GM23338 (cell line): ENCODE data around the gene LMF2. TPM values are rescaled to one million over a fixed set of nuclear protein-coding genes. Genes with fewer than 3 reads are reported as not detected.

Source experiments
- ATAC-seq: fragments of 200-7000 bp; cut with Tn5 transposase; 3 replicates; pipeline ENCODE4 v1.9.1; 2020
- DNase-seq: peaks from one replicate; pipeline ENCODE4 v3.0.0-alpha.2; 2015; ENCODE audit warnings: low spot score
- H2AFZ ChIP-seq: fragments of 200-600 bp; sonication (generic); 2 replicates; pipeline ENCODE4 v1.8.0; 2016; ENCODE audit warnings: antibody characterized with exemption, mild to moderate bottlenecking, moderate library complexity
- H3F3A ChIP-seq: fragments of 200-600 bp; sonication (generic); replicated peaks from 2 replicates; pipeline ENCODE4 v1.8.0; 2017; ENCODE audit warnings: antibody characterized with exemption, mixed run types, low read depth
- H3K27ac ChIP-seq: fragments of 200-600 bp; sonication (generic); 2 replicates; pipeline ENCODE4 v1.6.1; 2016; ENCODE audit warnings: low read depth
- H3K27me3 ChIP-seq: fragments of 200-600 bp; sonication (generic); 2 replicates; pipeline ENCODE4 v1.8.0; 2016; ENCODE audit warnings: mild to moderate bottlenecking, mixed run types, moderate library complexity; ENCODE audit not compliant: insufficient read depth
- H3K36me3 ChIP-seq: fragments of 200-600 bp; sonication (generic); 2 replicates; pipeline ENCODE4 v1.8.0; 2016; ENCODE audit warnings: mild to moderate bottlenecking; ENCODE audit not compliant: insufficient read depth
- H3K4me1 ChIP-seq: fragments of 200-600 bp; sonication (generic); 2 replicates; pipeline ENCODE4 v1.8.0; 2016; ENCODE audit warnings: mild to moderate bottlenecking, moderate library complexity; ENCODE audit not compliant: insufficient read depth
- H3K4me2 ChIP-seq: fragments of 200-600 bp; sonication (generic); 2 replicates; pipeline ENCODE4 v1.7.1; 2017; ENCODE audit warnings: mixed run types
- H3K4me3 ChIP-seq: fragments of 200-600 bp; sonication (generic); 2 replicates; pipeline ENCODE4 v1.6.1; 2016; ENCODE audit warnings: mixed run types
- H3K79me2 ChIP-seq: fragments of 200-600 bp; sonication (generic); replicated peaks from 2 replicates; pipeline ENCODE4 v1.8.0; 2017; ENCODE audit warnings: mild to moderate bottlenecking; ENCODE audit not compliant: insufficient read depth
- H3K9me2 ChIP-seq: fragments of 200-600 bp; sonication (generic); 2 replicates; pipeline ENCODE4 v1.8.0; 2017; ENCODE audit not compliant: insufficient read depth
- H4K20me1 ChIP-seq: fragments of 200-600 bp; sonication (generic); replicated peaks from 2 replicates; pipeline ENCODE4 v1.8.0; 2017; ENCODE audit warnings: mild to moderate bottlenecking; ENCODE audit not compliant: insufficient read depth
- H3K27ac Mint-ChIP-seq: 2 replicates; pipeline ENCODE4 v1.8.0; 2020; ENCODE audit warnings: inconsistent platforms, mild to moderate bottlenecking, moderate library complexity, mixed read lengths
- H3K27me3 Mint-ChIP-seq: 3 replicates; pipeline ENCODE4 v1.8.0; 2022; ENCODE audit warnings: low read depth, mild to moderate bottlenecking, moderate library complexity, mixed read lengths, inconsistent platforms; ENCODE audit not compliant: insufficient read depth, poor library complexity
- H3K36me3 Mint-ChIP-seq: 3 replicates; pipeline ENCODE4 v1.8.0; 2021; ENCODE audit warnings: low read depth, mild to moderate bottlenecking, inconsistent platforms, moderate library complexity, mixed read lengths
- H3K4me1 Mint-ChIP-seq: 3 replicates; pipeline ENCODE4 v1.8.0; 2020; ENCODE audit warnings: mild to moderate bottlenecking, inconsistent platforms, mixed read lengths
- H3K4me3 Mint-ChIP-seq: 3 replicates; pipeline ENCODE4 v1.8.0; 2021; ENCODE audit warnings: moderate library complexity, mild to moderate bottlenecking, inconsistent platforms, mixed read lengths
- H3K9me3 Mint-ChIP-seq: 3 replicates; pipeline ENCODE4 v1.8.0; 2020; ENCODE audit warnings: moderate library complexity, mild to moderate bottlenecking, inconsistent platforms, mixed read lengths
- CREB1 ChIP-seq: fragments of 250-450 bp; sonication (Bioruptor Pico); IDR thresholded peaks from 2 replicates; pipeline ENCODE4 v1.5.0; 2020; ENCODE audit warnings: low read depth, mild to moderate bottlenecking, moderate library complexity
- EZH2 ChIP-seq: fragments of 200-600 bp; sonication (generic); IDR thresholded peaks from one replicate; pipeline ENCODE4 v1.8.0; 2017; ENCODE audit warnings: antibody characterized with exemption, mild to moderate bottlenecking, low read depth; ENCODE audit not compliant: unreplicated experiment
- EZH2phosphoT487 ChIP-seq: fragments of 200-600 bp; sonication (generic); IDR thresholded peaks from one replicate; pipeline ENCODE4 v1.8.1; 2018; ENCODE audit warnings: antibody characterized with exemption; ENCODE audit not compliant: unreplicated experiment
- JUNB ChIP-seq: IDR thresholded peaks from one replicate; pipeline ENCODE4 v1.6.1; 2016; ENCODE audit warnings: antibody characterized with exemption; ENCODE audit not compliant: unreplicated experiment
- NANOG ChIP-seq: IDR thresholded peaks from 2 replicates; pipeline ENCODE4 v1.6.1; 2016; ENCODE audit warnings: antibody characterized with exemption, borderline replicate concordance
- POLR2AphosphoS5 ChIP-seq: IDR thresholded peaks from 2 replicates; pipeline ENCODE4 v1.6.1; 2016; ENCODE audit warnings: antibody characterized with exemption, low read depth
- STAT1 ChIP-seq: IDR thresholded peaks from one replicate; pipeline ENCODE4 v1.6.1; 2016; ENCODE audit warnings: antibody characterized with exemption; ENCODE audit not compliant: unreplicated experiment
- ZNF114 ChIP-seq: fragments of 250-450 bp; sonication (Bioruptor Pico); IDR thresholded peaks from 2 replicates; pipeline ENCODE4 v1.5.0; 2020; ENCODE audit warnings: mild to moderate bottlenecking, moderate library complexity
- ZNF331 ChIP-seq: fragments of 250-450 bp; sonication (Bioruptor Pico); IDR thresholded peaks from 2 replicates; pipeline ENCODE4 v1.5.0; 2020; ENCODE audit warnings: low read depth, mild to moderate bottlenecking, moderate library complexity
- polyA plus RNA-seq: library from polyadenylated mRNA; unstranded; fragments of >200 nt; fragmentation: Nextera tagmentation; extraction: Ambion mirVana; gene quantifications from 2 replicates; pipeline ENCODE4 v1.2.1, GENCODE V29; 2016
- total RNA-seq: library from RNA; depleted of rRNA; stranded (reverse); fragments of >200 nt; shearing (Covaris generic); gene quantifications from 2 replicates; pipeline ENCODE4 v1.2.3, GENCODE V29; 2014
- TF ChIP-seq, protein P1 (sequence below): IDR thresholded peaks from one replicate; pipeline ENCODE4 v1.6.1; 2018; ENCODE audit warnings: antibody characterized with exemption; ENCODE audit not compliant: unreplicated experiment
- TF ChIP-seq, protein P2 (sequence below), 2 experiments: fragments of 200-600 bp in 1 of 2; sonication (generic) in 1 of 2; conservative IDR thresholded peaks; 2 replicates each; pipeline versions ENCODE4 v1.5.1 to v1.6.1; 2016 to 2017; ENCODE audit warnings: antibody characterized with exemption in 2 of 2, low read depth in 2 of 2, mild to moderate bottlenecking in 2 of 2, moderate library complexity in 1 of 2
- TF ChIP-seq, protein P3 (sequence below): IDR thresholded peaks from 2 replicates; pipeline ENCODE4 v1.6.1; 2016; ENCODE audit warnings: antibody characterized with exemption
- TF ChIP-seq, protein P4 (sequence below): fragments of 250-450 bp; sonication (Bioruptor Pico); IDR thresholded peaks from 2 replicates; pipeline ENCODE4 v1.5.0; 2020; ENCODE audit warnings: mild to moderate bottlenecking, moderate library complexity

Gene LMF2
- total and polyA plus RNA-seq, 2 experiments from 2014 or later = 15.6 to 36.3 TPM

DNA sequence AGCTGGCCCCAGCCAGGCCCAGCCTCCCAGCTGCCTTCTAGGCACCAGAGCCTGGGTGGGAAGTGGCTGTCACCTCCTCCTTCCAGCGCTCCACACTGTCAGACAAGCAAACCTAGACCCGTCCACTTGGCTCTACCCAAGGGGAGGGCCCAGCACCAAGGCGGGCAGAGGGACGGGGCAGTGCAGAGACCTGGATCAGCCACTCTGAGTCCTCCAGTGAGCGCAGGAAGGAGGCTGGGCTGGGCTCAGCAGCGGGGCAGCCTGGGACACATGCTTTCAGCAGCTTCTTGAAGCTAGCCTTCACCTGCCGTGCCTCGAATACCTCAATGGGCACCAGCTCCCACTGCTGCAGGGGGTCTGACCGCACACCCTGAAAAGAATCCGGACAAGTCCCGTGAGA is 51.5 kb downstream of the LMF2 start (continued):
- TF ChIP-seq, protein P1, sequence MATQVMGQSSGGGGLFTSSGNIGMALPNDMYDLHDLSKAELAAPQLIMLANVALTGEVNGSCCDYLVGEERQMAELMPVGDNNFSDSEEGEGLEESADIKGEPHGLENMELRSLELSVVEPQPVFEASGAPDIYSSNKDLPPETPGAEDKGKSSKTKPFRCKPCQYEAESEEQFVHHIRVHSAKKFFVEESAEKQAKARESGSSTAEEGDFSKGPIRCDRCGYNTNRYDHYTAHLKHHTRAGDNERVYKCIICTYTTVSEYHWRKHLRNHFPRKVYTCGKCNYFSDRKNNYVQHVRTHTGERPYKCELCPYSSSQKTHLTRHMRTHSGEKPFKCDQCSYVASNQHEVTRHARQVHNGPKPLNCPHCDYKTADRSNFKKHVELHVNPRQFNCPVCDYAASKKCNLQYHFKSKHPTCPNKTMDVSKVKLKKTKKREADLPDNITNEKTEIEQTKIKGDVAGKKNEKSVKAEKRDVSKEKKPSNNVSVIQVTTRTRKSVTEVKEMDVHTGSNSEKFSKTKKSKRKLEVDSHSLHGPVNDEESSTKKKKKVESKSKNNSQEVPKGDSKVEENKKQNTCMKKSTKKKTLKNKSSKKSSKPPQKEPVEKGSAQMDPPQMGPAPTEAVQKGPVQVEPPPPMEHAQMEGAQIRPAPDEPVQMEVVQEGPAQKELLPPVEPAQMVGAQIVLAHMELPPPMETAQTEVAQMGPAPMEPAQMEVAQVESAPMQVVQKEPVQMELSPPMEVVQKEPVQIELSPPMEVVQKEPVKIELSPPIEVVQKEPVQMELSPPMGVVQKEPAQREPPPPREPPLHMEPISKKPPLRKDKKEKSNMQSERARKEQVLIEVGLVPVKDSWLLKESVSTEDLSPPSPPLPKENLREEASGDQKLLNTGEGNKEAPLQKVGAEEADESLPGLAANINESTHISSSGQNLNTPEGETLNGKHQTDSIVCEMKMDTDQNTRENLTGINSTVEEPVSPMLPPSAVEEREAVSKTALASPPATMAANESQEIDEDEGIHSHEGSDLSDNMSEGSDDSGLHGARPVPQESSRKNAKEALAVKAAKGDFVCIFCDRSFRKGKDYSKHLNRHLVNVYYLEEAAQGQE = no peak
- TF ChIP-seq POLR2AphosphoS5 (no peak), NANOG (no peak), ZNF114 (CRISPR knock-in tag) (no peak), STAT1 (no peak), JUNB (no peak), CREB1 (no peak), EZH2 (no peak), ZNF331 (CRISPR knock-in tag) (no peak), EZH2phosphoT487 (no peak)

DNA sequence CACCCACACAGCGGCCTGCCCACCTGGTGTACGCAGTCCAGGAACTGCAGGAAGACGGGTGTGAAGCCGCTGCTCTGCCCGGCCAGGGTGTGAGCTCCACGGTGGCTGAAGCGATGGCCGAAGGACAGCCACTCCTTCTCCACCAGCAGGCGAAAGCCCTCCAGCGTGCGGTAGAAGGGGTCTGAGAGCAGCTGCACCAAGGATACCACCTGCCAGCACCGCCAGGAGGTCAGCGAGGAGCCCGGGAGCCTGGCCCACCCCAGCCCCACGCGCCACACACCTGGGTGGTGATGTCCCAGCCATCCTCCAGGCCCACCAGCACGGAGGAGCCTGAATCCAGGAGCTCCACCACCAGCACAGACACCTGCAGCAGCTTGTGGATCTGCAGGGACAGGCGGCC is 52.3 kb downstream of the LMF2 start:
- Histone ChIP-seq H3F3A (0 out of 2 replicates have a peak, but pooled peaks cover 3% of the 10 kb centered on the region), H3K36me3 (no peaks in the 10 kb centered on the region), H4K20me1 (peaks cover 14% of the 10 kb centered on the region; the same call in 1 of the 2 replicates), H3K27ac (no peak overlapping the region), H3K27me3 (no peaks in the 10 kb centered on the region), H3K9me2 (no peaks in the 10 kb centered on the region), H3K4me3 (no peak overlapping the region), H3K4me1 (no peaks in the 10 kb centered on the region), H2AFZ (no peak overlapping the region), H3K4me2 (no peak overlapping the region), H3K79me2 (no peaks in the 10 kb centered on the region)
- DNase-seq (no peak), ATAC-seq (no peak)
- TF ChIP-seq CREB1 (no peak), ZNF331 (CRISPR knock-in tag) (no peak), ZNF114 (CRISPR knock-in tag) (no peak), JUNB (no peak), STAT1 (no peak), POLR2AphosphoS5 (no peak)
- TF ChIP-seq, protein P2, sequence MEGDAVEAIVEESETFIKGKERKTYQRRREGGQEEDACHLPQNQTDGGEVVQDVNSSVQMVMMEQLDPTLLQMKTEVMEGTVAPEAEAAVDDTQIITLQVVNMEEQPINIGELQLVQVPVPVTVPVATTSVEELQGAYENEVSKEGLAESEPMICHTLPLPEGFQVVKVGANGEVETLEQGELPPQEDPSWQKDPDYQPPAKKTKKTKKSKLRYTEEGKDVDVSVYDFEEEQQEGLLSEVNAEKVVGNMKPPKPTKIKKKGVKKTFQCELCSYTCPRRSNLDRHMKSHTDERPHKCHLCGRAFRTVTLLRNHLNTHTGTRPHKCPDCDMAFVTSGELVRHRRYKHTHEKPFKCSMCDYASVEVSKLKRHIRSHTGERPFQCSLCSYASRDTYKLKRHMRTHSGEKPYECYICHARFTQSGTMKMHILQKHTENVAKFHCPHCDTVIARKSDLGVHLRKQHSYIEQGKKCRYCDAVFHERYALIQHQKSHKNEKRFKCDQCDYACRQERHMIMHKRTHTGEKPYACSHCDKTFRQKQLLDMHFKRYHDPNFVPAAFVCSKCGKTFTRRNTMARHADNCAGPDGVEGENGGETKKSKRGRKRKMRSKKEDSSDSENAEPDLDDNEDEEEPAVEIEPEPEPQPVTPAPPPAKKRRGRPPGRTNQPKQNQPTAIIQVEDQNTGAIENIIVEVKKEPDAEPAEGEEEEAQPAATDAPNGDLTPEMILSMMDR (conservative IDR thresholded peaks at IDR 0.05; ENCODE audit: low read depth in 2 of 2) = no peak
- TF ChIP-seq, protein P3, sequence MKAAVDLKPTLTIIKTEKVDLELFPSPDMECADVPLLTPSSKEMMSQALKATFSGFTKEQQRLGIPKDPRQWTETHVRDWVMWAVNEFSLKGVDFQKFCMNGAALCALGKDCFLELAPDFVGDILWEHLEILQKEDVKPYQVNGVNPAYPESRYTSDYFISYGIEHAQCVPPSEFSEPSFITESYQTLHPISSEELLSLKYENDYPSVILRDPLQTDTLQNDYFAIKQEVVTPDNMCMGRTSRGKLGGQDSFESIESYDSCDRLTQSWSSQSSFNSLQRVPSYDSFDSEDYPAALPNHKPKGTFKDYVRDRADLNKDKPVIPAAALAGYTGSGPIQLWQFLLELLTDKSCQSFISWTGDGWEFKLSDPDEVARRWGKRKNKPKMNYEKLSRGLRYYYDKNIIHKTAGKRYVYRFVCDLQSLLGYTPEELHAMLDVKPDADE = no peak
- TF ChIP-seq, protein P4, sequence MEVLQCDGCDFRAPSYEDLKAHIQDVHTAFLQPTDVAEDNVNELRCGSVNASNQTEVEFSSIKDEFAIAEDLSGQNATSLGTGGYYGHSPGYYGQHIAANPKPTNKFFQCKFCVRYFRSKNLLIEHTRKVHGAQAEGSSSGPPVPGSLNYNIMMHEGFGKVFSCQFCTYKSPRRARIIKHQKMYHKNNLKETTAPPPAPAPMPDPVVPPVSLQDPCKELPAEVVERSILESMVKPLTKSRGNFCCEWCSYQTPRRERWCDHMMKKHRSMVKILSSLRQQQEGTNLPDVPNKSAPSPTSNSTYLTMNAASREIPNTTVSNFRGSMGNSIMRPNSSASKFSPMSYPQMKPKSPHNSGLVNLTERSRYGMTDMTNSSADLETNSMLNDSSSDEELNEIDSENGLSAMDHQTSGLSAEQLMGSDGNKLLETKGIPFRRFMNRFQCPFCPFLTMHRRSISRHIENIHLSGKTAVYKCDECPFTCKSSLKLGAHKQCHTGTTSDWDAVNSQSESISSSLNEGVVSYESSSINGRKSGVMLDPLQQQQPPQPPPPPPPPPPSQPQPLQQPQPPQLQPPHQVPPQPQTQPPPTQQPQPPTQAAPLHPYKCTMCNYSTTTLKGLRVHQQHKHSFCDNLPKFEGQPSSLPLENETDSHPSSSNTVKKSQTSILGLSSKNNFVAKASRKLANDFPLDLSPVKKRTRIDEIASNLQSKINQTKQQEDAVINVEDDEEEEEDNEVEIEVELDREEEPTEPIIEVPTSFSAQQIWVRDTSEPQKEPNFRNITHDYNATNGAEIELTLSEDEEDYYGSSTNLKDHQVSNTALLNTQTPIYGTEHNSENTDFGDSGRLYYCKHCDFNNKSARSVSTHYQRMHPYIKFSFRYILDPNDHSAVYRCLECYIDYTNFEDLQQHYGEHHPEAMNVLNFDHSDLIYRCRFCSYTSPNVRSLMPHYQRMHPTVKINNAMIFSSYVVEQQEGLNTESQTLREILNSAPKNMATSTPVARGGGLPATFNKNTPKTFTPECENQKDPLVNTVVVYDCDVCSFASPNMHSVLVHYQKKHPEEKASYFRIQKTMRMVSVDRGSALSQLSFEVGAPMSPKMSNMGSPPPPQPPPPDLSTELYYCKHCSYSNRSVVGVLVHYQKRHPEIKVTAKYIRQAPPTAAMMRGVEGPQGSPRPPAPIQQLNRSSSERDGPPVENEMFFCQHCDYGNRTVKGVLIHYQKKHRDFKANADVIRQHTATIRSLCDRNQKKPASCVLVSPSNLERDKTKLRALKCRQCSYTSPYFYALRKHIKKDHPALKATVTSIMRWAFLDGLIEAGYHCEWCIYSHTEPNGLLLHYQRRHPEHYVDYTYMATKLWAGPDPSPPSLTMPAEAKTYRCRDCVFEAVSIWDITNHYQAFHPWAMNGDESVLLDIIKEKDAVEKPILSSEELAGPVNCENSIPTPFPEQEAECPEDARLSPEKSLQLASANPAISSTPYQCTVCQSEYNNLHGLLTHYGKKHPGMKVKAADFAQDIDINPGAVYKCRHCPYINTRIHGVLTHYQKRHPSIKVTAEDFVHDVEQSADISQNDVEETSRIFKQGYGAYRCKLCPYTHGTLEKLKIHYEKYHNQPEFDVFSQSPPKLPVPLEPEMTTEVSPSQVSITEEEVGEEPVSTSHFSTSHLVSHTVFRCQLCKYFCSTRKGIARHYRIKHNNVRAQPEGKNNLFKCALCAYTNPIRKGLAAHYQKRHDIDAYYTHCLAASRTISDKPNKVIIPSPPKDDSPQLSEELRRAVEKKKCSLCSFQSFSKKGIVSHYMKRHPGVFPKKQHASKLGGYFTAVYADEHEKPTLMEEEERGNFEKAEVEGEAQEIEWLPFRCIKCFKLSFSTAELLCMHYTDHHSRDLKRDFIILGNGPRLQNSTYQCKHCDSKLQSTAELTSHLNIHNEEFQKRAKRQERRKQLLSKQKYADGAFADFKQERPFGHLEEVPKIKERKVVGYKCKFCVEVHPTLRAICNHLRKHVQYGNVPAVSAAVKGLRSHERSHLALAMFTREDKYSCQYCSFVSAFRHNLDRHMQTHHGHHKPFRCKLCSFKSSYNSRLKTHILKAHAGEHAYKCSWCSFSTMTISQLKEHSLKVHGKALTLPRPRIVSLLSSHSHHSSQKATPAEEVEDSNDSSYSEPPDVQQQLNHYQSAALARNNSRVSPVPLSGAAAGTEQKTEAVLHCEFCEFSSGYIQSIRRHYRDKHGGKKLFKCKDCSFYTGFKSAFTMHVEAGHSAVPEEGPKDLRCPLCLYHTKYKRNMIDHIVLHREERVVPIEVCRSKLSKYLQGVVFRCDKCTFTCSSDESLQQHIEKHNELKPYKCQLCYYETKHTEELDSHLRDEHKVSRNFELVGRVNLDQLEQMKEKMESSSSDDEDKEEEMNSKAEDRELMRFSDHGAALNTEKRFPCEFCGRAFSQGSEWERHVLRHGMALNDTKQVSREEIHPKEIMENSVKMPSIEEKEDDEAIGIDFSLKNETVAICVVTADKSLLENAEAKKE (CRISPR knock-in tag) = no peak
- no peak overlapping the region for H3K4me3 Mint-ChIP-seq
- peaks cover 8% of the 10 kb centered on the region for H3K27me3 Mint-ChIP-seq
- H3K9me3 Mint-ChIP-seq = no peaks in the 10 kb centered on the region
- peaks cover 47% of the 10 kb centered on the region for H3K36me3 Mint-ChIP-seq
- no peaks in the 10 kb centered on the region; the same call in 2 of the 3 replicates for H3K4me1 Mint-ChIP-seq
- H3K27ac Mint-ChIP-seq = no peak overlapping the region
